GM19035 (cell line): ENCODE results near the gene ZNF71.
"Not testable (repeated sequence)": the region's sequence is repeated elsewhere in the genome, so short reads cannot be mapped to it uniquely, and the experiment has no call there.

Experiments used
- ATAC-seq: cut with Tn5 transposase; IDR thresholded peaks from one replicate; pipeline ENCODE4 v1.9.1; 2021; ENCODE audit not compliant: unreplicated experiment

The ZNF71 gene

GRCh38 chr19:56619121-56619520, 24.0 kb downstream of the ZNF71 start:
- ATAC-seq, result no peak

GRCh38 chr19:56622374-56622773, 27.3 kb downstream of the ZNF71 start:
- ATAC-seq, result no peak

- ATAC-seq, result no peak
Measured at GRCh38 chr19:56623006-56623405, 27.9 kb downstream of the ZNF71 start.

- no peak for ATAC-seq
Measured at GRCh38 chr19:56625708-56626107, 30.6 kb downstream of the ZNF71 start.

GRCh38 chr19:56633021-56633420, 37.9 kb downstream of the ZNF71 start:
- no peak for ATAC-seq

GRCh38 chr19:56637976-56638555, 43.0 kb downstream of the ZNF71 start:
- no peak for ATAC-seq

- no peak for ATAC-seq
Measured at GRCh38 chr19:56639217-56639616, 44.1 kb downstream of the ZNF71 start.

- no peak for ATAC-seq
Measured at GRCh38 chr19:56642711-56643459, 47.8 kb downstream of the ZNF71 start, which contains the start of gene SMIM17. TSS of gene SMIM17 (plus strand) at chr19:56643159. CDS start at chr19:56645668, 2,509 bp downstream.

GRCh38 chr19:56643460-56643955, 48.4 kb downstream of the ZNF71 start:
- no peak for ATAC-seq

GRCh38 chr19:56654151-56654550, 59.0 kb downstream of the ZNF71 start:
- no peak for ATAC-seq

GRCh38 chr19:56660381-56661107, 65.4 kb downstream of the ZNF71 start:
- ATAC-seq, result no peak

- ATAC-seq, result no peak
Measured at GRCh38 chr19:56661248-56661647, 66.1 kb downstream of the ZNF71 start.

- no peak for ATAC-seq
Measured at GRCh38 chr19:56663931-56664500, 68.9 kb downstream of the ZNF71 start.

- no peak for ATAC-seq
Measured at GRCh38 chr19:56664511-56664910, 69.4 kb downstream of the ZNF71 start.

- no peak for ATAC-seq
Measured at GRCh38 chr19:56667311-56667870, 72.3 kb downstream of the ZNF71 start.

- no peak for ATAC-seq
Measured at GRCh38 chr19:56668676-56669075, 73.6 kb downstream of the ZNF71 start.

GRCh38 chr19:56670401-56670960, 75.4 kb downstream of the ZNF71 start:
- ATAC-seq, result no peak

- ATAC-seq, result no peak
Measured at GRCh38 chr19:56670961-56671612, 76.0 kb downstream of the ZNF71 start.

- no peak for ATAC-seq
Measured at GRCh38 chr19:56671613-56671994, 76.5 kb downstream of the ZNF71 start, which contains the start of gene ZNF835. TSS of gene ZNF835 (minus strand) at chr19:56671757. CDS start at chr19:56665198, 6,559 bp downstream.

- not testable (repeated sequence) for ATAC-seq
Measured at GRCh38 chr19:56672610-56673009, 77.5 kb downstream of the ZNF71 start.
